Measurements from ENCODE around the gene PLEKHA7. TPM values are rescaled to one million over a fixed set of nuclear protein-coding genes. Genes with fewer than 3 reads are reported as not detected.

PLEKHA7 gene
- total RNA-seq, 1 experiment from 2014 or later, result 1.7 TPM

DNA sequence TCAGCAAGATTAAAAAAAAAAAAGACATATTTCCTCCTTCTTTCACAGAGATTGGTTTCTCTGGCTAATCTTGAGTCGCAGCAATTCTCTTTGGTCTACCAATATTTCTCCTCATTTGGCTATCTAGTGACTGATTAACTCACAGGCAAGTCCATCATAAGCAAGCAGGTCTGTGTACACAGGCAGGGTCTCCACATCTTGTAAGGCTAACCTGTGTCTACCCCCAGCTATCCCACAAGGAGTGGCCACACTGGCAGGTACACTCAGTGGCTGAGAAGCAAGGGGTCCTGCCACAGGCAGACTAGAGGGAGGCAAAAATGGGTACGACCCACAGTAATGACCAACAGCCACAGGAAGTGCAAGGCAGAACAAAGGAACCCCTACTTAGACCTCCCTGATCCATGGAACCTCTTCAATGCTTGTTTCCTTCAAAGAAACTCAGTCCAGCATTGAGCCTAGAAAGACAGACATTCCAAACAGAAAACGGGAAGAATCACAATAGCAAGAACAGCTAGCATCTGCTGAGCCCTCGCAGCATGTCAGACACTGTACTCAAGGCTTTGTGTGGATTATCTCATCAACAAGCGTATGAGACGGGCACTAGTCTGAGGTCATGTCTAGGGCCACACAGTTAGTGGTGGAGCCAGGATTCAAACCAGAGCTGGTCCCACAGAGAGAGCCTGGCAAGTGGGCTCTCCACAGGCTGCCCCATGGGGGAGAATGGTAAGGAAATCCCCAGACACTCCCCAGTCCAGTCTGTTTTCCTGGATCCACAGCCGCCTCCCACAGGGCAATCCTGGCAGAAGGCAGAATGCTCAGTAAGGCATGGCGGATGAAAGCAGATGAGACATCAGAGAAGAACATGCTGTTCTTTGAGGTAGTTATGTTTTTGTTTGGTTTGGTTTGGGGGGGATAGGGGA lies 34.3 kb downstream of the PLEKHA7 start:
- no peaks in the 10 kb centered on the region for H3K36me3 ChIP-seq (ENCODE audit: insufficient read depth, low read length, poor library complexity, severe bottlenecking)
- CTCF ChIA-PET, result no interaction called here
- H3K4me1 ChIP-seq (ENCODE audit: insufficient read depth, low read length, poor library complexity, severe bottlenecking), result no peaks in the 10 kb centered on the region
- intact Hi-C loops (cut with micrococcal nuclease; ENCODE audit: unreplicated experiment), result no loop called here
- no peak overlapping the region for H3K27ac ChIP-seq (ENCODE audit: low read depth, low read length, poor library complexity, severe bottlenecking)
- no peaks in the 10 kb centered on the region for H3K27me3 ChIP-seq (replicated peaks; ENCODE audit: insufficient read depth, low read depth, low read length, poor library complexity)
- POLR2A ChIA-PET (ENCODE audit: low non-redundant PET), result no interaction called here
- DNase-seq (ENCODE audit: low spot score), result no peak
- H3K4me3 ChIP-seq (ENCODE audit: low read depth, low read length, poor library complexity, severe bottlenecking), result no peak overlapping the region
- no peak for TF ChIP-seq EZH2 (IDR thresholded peaks at IDR 0.05; ENCODE audit: borderline replicate concordance, low read depth, low read length, poor library complexity, severe bottlenecking)
- TF ChIP-seq, protein P1, sequence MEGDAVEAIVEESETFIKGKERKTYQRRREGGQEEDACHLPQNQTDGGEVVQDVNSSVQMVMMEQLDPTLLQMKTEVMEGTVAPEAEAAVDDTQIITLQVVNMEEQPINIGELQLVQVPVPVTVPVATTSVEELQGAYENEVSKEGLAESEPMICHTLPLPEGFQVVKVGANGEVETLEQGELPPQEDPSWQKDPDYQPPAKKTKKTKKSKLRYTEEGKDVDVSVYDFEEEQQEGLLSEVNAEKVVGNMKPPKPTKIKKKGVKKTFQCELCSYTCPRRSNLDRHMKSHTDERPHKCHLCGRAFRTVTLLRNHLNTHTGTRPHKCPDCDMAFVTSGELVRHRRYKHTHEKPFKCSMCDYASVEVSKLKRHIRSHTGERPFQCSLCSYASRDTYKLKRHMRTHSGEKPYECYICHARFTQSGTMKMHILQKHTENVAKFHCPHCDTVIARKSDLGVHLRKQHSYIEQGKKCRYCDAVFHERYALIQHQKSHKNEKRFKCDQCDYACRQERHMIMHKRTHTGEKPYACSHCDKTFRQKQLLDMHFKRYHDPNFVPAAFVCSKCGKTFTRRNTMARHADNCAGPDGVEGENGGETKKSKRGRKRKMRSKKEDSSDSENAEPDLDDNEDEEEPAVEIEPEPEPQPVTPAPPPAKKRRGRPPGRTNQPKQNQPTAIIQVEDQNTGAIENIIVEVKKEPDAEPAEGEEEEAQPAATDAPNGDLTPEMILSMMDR (conservative IDR thresholded peaks at IDR 0.05; ENCODE audit: low read depth, low read length), result no peak
- BruUV-seq (replicated peaks), result no TSS peak
- no peaks in the 10 kb centered on the region for H3K9me3 ChIP-seq (ENCODE audit: low read depth, low read length, poor library complexity, severe bottlenecking)

GRCh38 chr11:16977994-16978315 lies 36.3 kb downstream of the PLEKHA7 start:
- no peak overlapping the region for H3K27ac ChIP-seq (ENCODE audit: low read depth, low read length, poor library complexity, severe bottlenecking)
- DNase-seq (ENCODE audit: low spot score), result no peak
- POLR2A ChIA-PET (ENCODE audit: low non-redundant PET), result no interaction called here
- intact Hi-C loops (cut with micrococcal nuclease; ENCODE audit: unreplicated experiment), result no loop called here
- H3K27me3 ChIP-seq (replicated peaks; ENCODE audit: insufficient read depth, low read depth, low read length, poor library complexity), result no peaks in the 10 kb centered on the region
- TF ChIP-seq, protein P1 (conservative IDR thresholded peaks at IDR 0.05; ENCODE audit: low read depth, low read length), result no peak
- TF ChIP-seq EZH2 (IDR thresholded peaks at IDR 0.05; ENCODE audit: borderline replicate concordance, low read depth, low read length, poor library complexity, severe bottlenecking), result no peak
- no TSS peak for BruUV-seq (replicated peaks)
- CTCF ChIA-PET, result no interaction called here
- no peaks in the 10 kb centered on the region for H3K4me1 ChIP-seq (ENCODE audit: insufficient read depth, low read length, poor library complexity, severe bottlenecking)
- no peaks in the 10 kb centered on the region for H3K9me3 ChIP-seq (ENCODE audit: low read depth, low read length, poor library complexity, severe bottlenecking)
- H3K4me3 ChIP-seq (ENCODE audit: low read depth, low read length, poor library complexity, severe bottlenecking), result no peak overlapping the region
- no peaks in the 10 kb centered on the region for H3K36me3 ChIP-seq (ENCODE audit: insufficient read depth, low read length, poor library complexity, severe bottlenecking)

GRCh38 chr11:16977136-16977993 lies 36.8 kb downstream of the PLEKHA7 start:
- BruUV-seq (replicated peaks), result no TSS peak
- POLR2A ChIA-PET (ENCODE audit: low non-redundant PET), result no interaction called here

More at GRCh38 chr11:16977136-16977993, 36.8 kb downstream of the PLEKHA7 start:
- Histone ChIP-seq H3K27me3 (replicated peaks; ENCODE audit: insufficient read depth, low read depth, low read length, poor library complexity) (no peaks in the 10 kb centered on the region), H3K27ac (ENCODE audit: low read depth, low read length, poor library complexity, severe bottlenecking) (no peak overlapping the region), H3K36me3 (ENCODE audit: insufficient read depth, low read length, poor library complexity, severe bottlenecking) (no peaks in the 10 kb centered on the region), H3K4me1 (ENCODE audit: insufficient read depth, low read length, poor library complexity, severe bottlenecking) (no peaks in the 10 kb centered on the region), H3K4me3 (ENCODE audit: low read depth, low read length, poor library complexity, severe bottlenecking) (no peak overlapping the region), H3K9me3 (ENCODE audit: low read depth, low read length, poor library complexity, severe bottlenecking) (no peaks in the 10 kb centered on the region)
- CTCF ChIA-PET, result no interaction called here
- DNase-seq (ENCODE audit: low spot score), result no peak
- intact Hi-C loops (cut with micrococcal nuclease; ENCODE audit: unreplicated experiment), result no loop called here
- TF ChIP-seq, protein P1 (conservative IDR thresholded peaks at IDR 0.05; ENCODE audit: low read depth, low read length), result no peak
- no peak for TF ChIP-seq EZH2 (IDR thresholded peaks at IDR 0.05; ENCODE audit: borderline replicate concordance, low read depth, low read length, poor library complexity, severe bottlenecking)
